GM18951 (cell line): ENCODE results near the gene SEC61A1.
A peak's percentile ranks its signal among the peaks of the same experiment; 100 is the strongest.

Source experiments
- POLR2A ChIP-seq: IDR thresholded peaks from 4 replicates; pipeline ENCODE4 v1.6.1; 2011; ENCODE audit warnings: mild to moderate bottlenecking; ENCODE audit not compliant: insufficient read length, insufficient read depth; ENCODE audit errors: extremely low read depth
- in situ Hi-C: fragments of 300-500 bp; cut with MboI; formaldehyde crosslinking; loops from one replicate; pipeline ENCODE4 v1.12.0; 2022; ENCODE audit warnings: low sequenced_read_pairs, mixed read lengths, inconsistent platforms; ENCODE audit not compliant: unreplicated experiment

The SEC61A1 gene

GRCh38 chr3:128051837-128052594 is at the start of gene SEC61A1:
SEC61A1 (plus strand) TSS chr3:128052437; CDS start chr3:128052553, 116 bp downstream.
- TF ChIP-seq POLR2A = peak; percentile 97
- in situ Hi-C loops = no loop called here

- in situ Hi-C loops = no loop called here
- no peak for TF ChIP-seq POLR2A
Measured at GRCh38 chr3:128004661-128005060, 47.6 kb upstream of the SEC61A1 start.

- in situ Hi-C loops = no loop called here
- TF ChIP-seq POLR2A = no peak
Measured at GRCh38 chr3:128006061-128007032, 45.9 kb upstream of the SEC61A1 start.

- TF ChIP-seq POLR2A = no peak
- in situ Hi-C loops = no loop called here
Measured at GRCh38 chr3:128007033-128007424, 45.2 kb upstream of the SEC61A1 start.

GRCh38 chr3:128009952-128010846 is 42.0 kb upstream of the SEC61A1 start:
- in situ Hi-C loops = no loop called here
- TF ChIP-seq POLR2A = no peak

- in situ Hi-C loops = no loop called here
- TF ChIP-seq POLR2A = no peak
Measured at GRCh38 chr3:128011140-128011539, 41.1 kb upstream of the SEC61A1 start.

- TF ChIP-seq POLR2A = no peak
- in situ Hi-C loops = no loop called here
Measured at GRCh38 chr3:128012050-128012449, 40.2 kb upstream of the SEC61A1 start.

GRCh38 chr3:128014548-128014947 is 37.7 kb upstream of the SEC61A1 start:
- in situ Hi-C loops = no loop called here
- TF ChIP-seq POLR2A = no peak

GRCh38 chr3:128016502-128016901 is 35.7 kb upstream of the SEC61A1 start:
- no peak for TF ChIP-seq POLR2A
- in situ Hi-C loops = no loop called here

- in situ Hi-C loops = no loop called here
- no peak for TF ChIP-seq POLR2A
Measured at GRCh38 chr3:128021768-128022372, 30.4 kb upstream of the SEC61A1 start.

- TF ChIP-seq POLR2A = no peak
- in situ Hi-C loops = no loop called here
Measured at GRCh38 chr3:128033102-128033501, 19.1 kb upstream of the SEC61A1 start.

- no peak for TF ChIP-seq POLR2A
- in situ Hi-C loops = no loop called here
Measured at GRCh38 chr3:128036119-128036518, 16.1 kb upstream of the SEC61A1 start.
